Astrocyte (in vitro differentiated cells and primary cell): ENCODE data around the gene RGS2. TPM values are rescaled to one million over a fixed set of nuclear protein-coding genes. Genes with fewer than 3 reads are reported as not detected.

ENCODE experiments used
- DNase-seq: peaks from one replicate; pipeline ENCODE4 v3.0.0-alpha.2; 2010; ENCODE audit warnings: low read depth
- FAIRE-seq: peaks from 2 replicates; lab custom pipeline; 2011; peaks lifted over from hg19 to GRCh38; lab: Jason Lieb, UNC
- H2AFZ ChIP-seq: 2 replicates; pipeline ENCODE4 v1.6.0; 2012; ENCODE audit warnings: low read depth, low read length, inconsistent platforms
- H3K27ac ChIP-seq: 2 replicates; pipeline ENCODE4 v1.5.1; 2011; ENCODE audit warnings: low read depth, low read length, inconsistent platforms
- H3K27me3 ChIP-seq: 2 replicates; pipeline ENCODE4 v1.6.0; 2011; ENCODE audit warnings: low read length, inconsistent platforms; ENCODE audit not compliant: insufficient read depth
- H3K36me3 ChIP-seq: 2 replicates; pipeline ENCODE4 v1.5.1; 2011; ENCODE audit warnings: low read length, inconsistent platforms; ENCODE audit not compliant: insufficient read depth
- H3K4me1 ChIP-seq: 2 replicates; pipeline ENCODE4 v1.5.1; 2011; ENCODE audit warnings: low read length, inconsistent platforms; ENCODE audit not compliant: insufficient read depth
- H3K4me2 ChIP-seq: 2 replicates; pipeline ENCODE4 v1.6.0; 2012; ENCODE audit warnings: low read length, inconsistent platforms
- H3K4me3 ChIP-seq: 2 replicates; pipeline ENCODE4 v1.5.1; 2011; ENCODE audit warnings: low read depth, mild to moderate bottlenecking, low read length, inconsistent platforms; ENCODE audit not compliant: insufficient read depth
- H3K79me2 ChIP-seq: 2 replicates; pipeline ENCODE4 v1.6.0; 2012; ENCODE audit warnings: mild to moderate bottlenecking, low read length, inconsistent platforms; ENCODE audit not compliant: insufficient read depth
- H3K9ac ChIP-seq: 2 replicates; pipeline ENCODE4 v1.6.0; 2012; ENCODE audit warnings: mild to moderate bottlenecking, low read length, inconsistent platforms
- H3K9me3 ChIP-seq: 2 replicates; pipeline ENCODE4 v1.5.1; 2012; ENCODE audit warnings: low read depth, mild to moderate bottlenecking, low read length, inconsistent platforms; ENCODE audit not compliant: insufficient read depth
- H4K20me1 ChIP-seq: 2 replicates; pipeline ENCODE4 v1.6.0; 2012; ENCODE audit warnings: low read length, inconsistent platforms; ENCODE audit not compliant: insufficient read depth
- H3K27ac Mint-ChIP-seq: one replicate; pipeline ENCODE4 v1.8.0; 2021; ENCODE audit warnings: mild to moderate bottlenecking, mixed read lengths; ENCODE audit not compliant: unreplicated experiment
- H3K27me3 Mint-ChIP-seq: one replicate; pipeline ENCODE4 v1.8.0; 2021; ENCODE audit warnings: low read depth, mixed read lengths; ENCODE audit not compliant: unreplicated experiment
- H3K36me3 Mint-ChIP-seq: one replicate; pipeline ENCODE4 v1.8.0; 2021; ENCODE audit warnings: low read depth, mixed read lengths; ENCODE audit not compliant: unreplicated experiment
- H3K4me1 Mint-ChIP-seq: one replicate; pipeline ENCODE4 v1.8.0; 2021; ENCODE audit warnings: low read depth, mixed read lengths; ENCODE audit not compliant: unreplicated experiment
- H3K4me3 Mint-ChIP-seq: one replicate; pipeline ENCODE4 v1.8.0; 2021; ENCODE audit warnings: mild to moderate bottlenecking, moderate library complexity, mixed read lengths; ENCODE audit not compliant: unreplicated experiment
- H3K9me3 Mint-ChIP-seq: one replicate; pipeline ENCODE4 v1.8.0; 2021; ENCODE audit warnings: mild to moderate bottlenecking, mixed read lengths; ENCODE audit not compliant: unreplicated experiment
- CTCF ChIP-seq: IDR thresholded peaks from 2 replicates; pipeline ENCODE4 v1.5.1; 2011; ENCODE audit warnings: low read depth, mild to moderate bottlenecking, inconsistent platforms, low read length, moderate library complexity; ENCODE audit not compliant: insufficient read depth
- EZH2 ChIP-seq: IDR thresholded peaks from 2 replicates; pipeline ENCODE4 v1.6.1; 2012; ENCODE audit warnings: mild to moderate bottlenecking, low read length, inconsistent platforms; ENCODE audit not compliant: insufficient read depth
- total RNA-seq: library from RNA; stranded (reverse); gene quantifications from 2 replicates; pipeline ENCODE4 v1.2.1, GENCODE V29; 2021

RGS2 gene
- total RNA-seq, 1 donor from 2014 or later, result 10.5 TPM

GRCh38 chr1:192817246-192817645, 8.4 kb downstream of the RGS2 start:
- H3K9me3 Mint-ChIP-seq, result no peaks in the 10 kb centered on the region
- H3K4me1 ChIP-seq, result no peaks in the 10 kb centered on the region

GRCh38 chr1:192821296-192821695, 12.5 kb downstream of the RGS2 start:
- FAIRE-seq (no peak), DNase-seq (no peak)
- no peak overlapping the region for H3K4me3 Mint-ChIP-seq
- TF ChIP-seq CTCF (no peak), EZH2 (no peak)
- H3K36me3 ChIP-seq, result no peaks in the 10 kb centered on the region
- no peak overlapping the region for H2AFZ ChIP-seq
- H3K27me3 ChIP-seq, result no peaks in the 10 kb centered on the region
- H3K9me3 ChIP-seq, result no peaks in the 10 kb centered on the region
- H3K9ac ChIP-seq, result no peak overlapping the region
- no peaks in the 10 kb centered on the region for H3K27me3 Mint-ChIP-seq
- no peak overlapping the region for H3K4me2 ChIP-seq
- H3K27ac ChIP-seq, result no peak overlapping the region
- H3K4me1 Mint-ChIP-seq, result no peaks in the 10 kb centered on the region
- H3K9me3 Mint-ChIP-seq, result no peaks in the 10 kb centered on the region
- peaks cover 5% of the 10 kb centered on the region for H3K4me1 ChIP-seq
- no peak overlapping the region for H3K27ac Mint-ChIP-seq
- H3K79me2 ChIP-seq, result no peaks in the 10 kb centered on the region
- no peak overlapping the region for H3K4me3 ChIP-seq
- no peaks in the 10 kb centered on the region for H4K20me1 ChIP-seq
- no peaks in the 10 kb centered on the region for H3K36me3 Mint-ChIP-seq

More at GRCh38 chr1:192817246-192817645, 8.4 kb downstream of the RGS2 start:
- DNase-seq (no peak), FAIRE-seq (no peak)
- H2AFZ ChIP-seq, result no peak overlapping the region
- no peaks in the 10 kb centered on the region for H4K20me1 ChIP-seq
- H3K9me3 ChIP-seq, result no peaks in the 10 kb centered on the region
- no peak overlapping the region for H3K4me3 ChIP-seq
- no peaks in the 10 kb centered on the region for H3K27me3 ChIP-seq
- H3K4me2 ChIP-seq, result no peak overlapping the region
- no peaks in the 10 kb centered on the region for H3K36me3 ChIP-seq
- H3K9ac ChIP-seq, result no peak overlapping the region
- Mint-ChIP-seq H3K36me3 (no peaks in the 10 kb centered on the region), H3K4me1 (no peaks in the 10 kb centered on the region), H3K4me3 (no peak overlapping the region), H3K27ac (no peak overlapping the region), H3K27me3 (no peaks in the 10 kb centered on the region)
- no peaks in the 10 kb centered on the region for H3K79me2 ChIP-seq
- H3K27ac ChIP-seq, result no peak overlapping the region
- TF ChIP-seq EZH2 (no peak), CTCF (no peak)

GRCh38 chr1:192824511-192824910, 15.7 kb downstream of the RGS2 start:
- H3K27me3 Mint-ChIP-seq, result no peaks in the 10 kb centered on the region
- Histone ChIP-seq H3K4me1 (peaks cover 15% of the 10 kb centered on the region), H3K36me3 (no peaks in the 10 kb centered on the region), H3K4me2 (no peak overlapping the region), H3K79me2 (no peaks in the 10 kb centered on the region), H3K27ac (no peak overlapping the region), H3K4me3 (no peak overlapping the region), H4K20me1 (no peaks in the 10 kb centered on the region), H3K9ac (no peak overlapping the region), H2AFZ (no peak overlapping the region), H3K9me3 (no peaks in the 10 kb centered on the region), H3K27me3 (no peaks in the 10 kb centered on the region)
- H3K4me3 Mint-ChIP-seq, result no peak overlapping the region
- no peak overlapping the region for H3K27ac Mint-ChIP-seq
- TF ChIP-seq CTCF (no peak), EZH2 (no peak)
- DNase-seq, result no peak
- H3K4me1 Mint-ChIP-seq, result peaks cover 5% of the 10 kb centered on the region
- no peaks in the 10 kb centered on the region for H3K36me3 Mint-ChIP-seq
- H3K9me3 Mint-ChIP-seq, result no peaks in the 10 kb centered on the region
- no peak for FAIRE-seq
